ENCODE results near the gene MED9.
A peak's percentile ranks its signal among the peaks of the same experiment; 100 is the strongest.

MED9 gene

GRCh38 chr17:17516941-17517720 is 40.3 kb downstream of the MED9 start:
- Histone ChIP-seq H3K27ac (no peak overlapping the region), H3K4me3 (no peak overlapping the region), H3K9ac (ENCODE audit: insufficient read length) (no peak overlapping the region), H3K36me3 (ENCODE audit: insufficient read depth, low read length) (no peaks in the 10 kb centered on the region), H3K9me3 (ENCODE audit: low read depth, low read length) (no peaks in the 10 kb centered on the region)
- DNase-seq (ENCODE audit: low read depth, low spot score) = no peak
- TF ChIP-seq EZH2 (IDR thresholded peaks at IDR 0.05) = no peak
- no peak for TF ChIP-seq FOXP2 (optimal IDR thresholded peaks at IDR 0.05; ENCODE audit: control extremely low read depth, extremely low read length, insufficient read depth)
- no peak for TF ChIP-seq POLR2AphosphoS5 (IDR thresholded peaks at IDR 0.05; ENCODE audit: borderline replicate concordance, low read depth, low read length)

- Histone ChIP-seq H3K9ac (ENCODE audit: insufficient read length) (no peak overlapping the region), H3K27ac (no peak overlapping the region), H3K4me3 (no peak overlapping the region), H3K36me3 (ENCODE audit: insufficient read depth, low read length) (no peaks in the 10 kb centered on the region), H3K9me3 (ENCODE audit: low read depth, low read length) (no peaks in the 10 kb centered on the region)
- TF ChIP-seq FOXP2 (optimal IDR thresholded peaks at IDR 0.05; ENCODE audit: control extremely low read depth, extremely low read length, insufficient read depth) (no peak), POLR2AphosphoS5 (IDR thresholded peaks at IDR 0.05; ENCODE audit: borderline replicate concordance, low read depth, low read length) (no peak), EZH2 (IDR thresholded peaks at IDR 0.05) (no peak)
- no peak for DNase-seq (ENCODE audit: low read depth, low spot score)
Observed at GRCh38 chr17:17518014-17518413, 41.2 kb downstream of the MED9 start.

DNA sequence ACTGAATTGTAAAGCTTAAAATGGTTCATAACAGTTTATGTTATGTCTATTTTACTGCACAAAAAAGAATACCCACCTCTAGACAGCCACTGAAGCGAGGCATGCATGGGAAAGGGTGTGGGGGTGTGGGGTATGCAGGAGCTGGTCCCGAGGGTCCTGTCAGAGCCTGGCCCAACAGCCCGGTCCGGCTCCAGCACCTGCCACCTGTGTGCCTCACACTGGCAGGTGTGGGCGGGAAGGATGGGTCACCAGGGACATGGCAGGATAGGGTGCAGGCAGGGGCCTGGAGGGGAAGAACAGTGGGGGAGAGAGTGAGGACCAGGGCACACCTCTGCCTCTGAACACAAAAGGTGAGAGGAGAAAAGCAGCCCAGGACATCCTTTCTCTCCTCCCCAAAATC is 42.2 kb downstream of the MED9 start:
- Histone ChIP-seq H3K9me3 (ENCODE audit: low read depth, low read length) (no peaks in the 10 kb centered on the region), H3K36me3 (ENCODE audit: insufficient read depth, low read length) (no peaks in the 10 kb centered on the region), H3K27ac (no peak overlapping the region), H3K4me3 (no peak overlapping the region), H3K9ac (ENCODE audit: insufficient read length) (no peak overlapping the region)
- TF ChIP-seq POLR2AphosphoS5 (IDR thresholded peaks at IDR 0.05; ENCODE audit: borderline replicate concordance, low read depth, low read length) (no peak), EZH2 (IDR thresholded peaks at IDR 0.05) (no peak), FOXP2 (optimal IDR thresholded peaks at IDR 0.05; ENCODE audit: control extremely low read depth, extremely low read length, insufficient read depth) (no peak)
- DNase-seq (ENCODE audit: low read depth, low spot score) = no peak

- no peak overlapping the region for H3K9ac ChIP-seq (ENCODE audit: insufficient read length)
- TF ChIP-seq EZH2 (IDR thresholded peaks at IDR 0.05) (no peak), POLR2AphosphoS5 (IDR thresholded peaks at IDR 0.05; ENCODE audit: borderline replicate concordance, low read depth, low read length) (no peak), FOXP2 (optimal IDR thresholded peaks at IDR 0.05; ENCODE audit: control extremely low read depth, extremely low read length, insufficient read depth) (no peak)
- H3K36me3 ChIP-seq (ENCODE audit: insufficient read depth, low read length) = no peaks in the 10 kb centered on the region
- DNase-seq (ENCODE audit: low read depth, low spot score) = no peak
- no peak overlapping the region for H3K27ac ChIP-seq
- H3K4me3 ChIP-seq = no peak overlapping the region
- no peaks in the 10 kb centered on the region for H3K9me3 ChIP-seq (ENCODE audit: low read depth, low read length)
Observed at GRCh38 chr17:17519886-17520285, 43.1 kb downstream of the MED9 start.

GRCh38 chr17:17520599-17521232 is 43.9 kb downstream of the MED9 start:
- H3K9me3 ChIP-seq (ENCODE audit: low read depth, low read length) = no peaks in the 10 kb centered on the region
- DNase-seq (ENCODE audit: low read depth, low spot score) = no peak
- no peaks in the 10 kb centered on the region for H3K36me3 ChIP-seq (ENCODE audit: insufficient read depth, low read length)
- H3K9ac ChIP-seq (ENCODE audit: insufficient read length) = no peak overlapping the region
- no peak overlapping the region for H3K27ac ChIP-seq
- TF ChIP-seq EZH2 (IDR thresholded peaks at IDR 0.05) (no peak), FOXP2 (optimal IDR thresholded peaks at IDR 0.05; ENCODE audit: control extremely low read depth, extremely low read length, insufficient read depth) (no peak), POLR2AphosphoS5 (IDR thresholded peaks at IDR 0.05; ENCODE audit: borderline replicate concordance, low read depth, low read length) (no peak)
- no peak overlapping the region for H3K4me3 ChIP-seq

- Histone ChIP-seq H3K9me3 (ENCODE audit: low read depth, low read length) (no peaks in the 10 kb centered on the region), H3K36me3 (ENCODE audit: insufficient read depth, low read length) (no peaks in the 10 kb centered on the region), H3K27ac (peak overlapping the region; percentile 14; the same call in 1 of the 2 replicates), H3K9ac (ENCODE audit: insufficient read length) (no peak overlapping the region), H3K4me3 (peak overlapping the region; percentile 34)
- TF ChIP-seq FOXP2 (optimal IDR thresholded peaks at IDR 0.05; ENCODE audit: control extremely low read depth, extremely low read length, insufficient read depth) = no peak
- no peak for TF ChIP-seq POLR2AphosphoS5 (IDR thresholded peaks at IDR 0.05; ENCODE audit: borderline replicate concordance, low read depth, low read length)
- no peak for TF ChIP-seq EZH2 (IDR thresholded peaks at IDR 0.05)
- DNase-seq (ENCODE audit: low read depth, low spot score) = no peak
Observed at GRCh38 chr17:17523001-17523730, 46.4 kb downstream of the MED9 start.

GRCh38 chr17:17523731-17524490 is 47.1 kb downstream of the MED9 start:
- no peak for DNase-seq (ENCODE audit: low read depth, low spot score)
- no peak for TF ChIP-seq FOXP2 (optimal IDR thresholded peaks at IDR 0.05; ENCODE audit: control extremely low read depth, extremely low read length, insufficient read depth)
- TF ChIP-seq POLR2AphosphoS5 (IDR thresholded peaks at IDR 0.05; ENCODE audit: borderline replicate concordance, low read depth, low read length) = no peak
- no peak for TF ChIP-seq EZH2 (IDR thresholded peaks at IDR 0.05)
- Histone ChIP-seq H3K4me3 (peak overlapping the region; percentile 34), H3K9me3 (ENCODE audit: low read depth, low read length) (no peaks in the 10 kb centered on the region), H3K9ac (ENCODE audit: insufficient read length) (no peak overlapping the region), H3K27ac (0 out of 2 replicates have a peak overlapping the region, but pooled peaks have one; percentile 25), H3K36me3 (ENCODE audit: insufficient read depth, low read length) (no peaks in the 10 kb centered on the region)

Measured in SK-N-MC (cell line).